DOHH2 (cell line): ENCODE measurements around the gene ATXN7.

Experiments used
- H3F3A ChIP-seq: fragments of 200-600 bp; sonication (generic), shearing (Covaris generic); 2 replicates; pipeline ENCODE4 v1.6.0; 2016; ENCODE audit warnings: antibody characterized with exemption, mild to moderate bottlenecking; ENCODE audit not compliant: control insufficient read depth, insufficient read depth
- H3K27ac ChIP-seq: fragments of 200-600 bp; sonication (generic); 2 replicates; pipeline ENCODE4 v1.5.1; 2014; ENCODE audit warnings: low read depth, mild to moderate bottlenecking, low read length, moderate library complexity
- H3K27me3 ChIP-seq: fragments of 200-600 bp; sonication (generic); 2 replicates; pipeline ENCODE4 v1.6.1; 2014; ENCODE audit warnings: mild to moderate bottlenecking, low read length, mixed read lengths; ENCODE audit not compliant: control insufficient read depth
- H3K36me3 ChIP-seq: fragments of 200-600 bp; sonication (generic); 2 replicates; pipeline ENCODE4 v1.6.1; 2014; ENCODE audit warnings: mild to moderate bottlenecking, low read length, moderate library complexity, mixed read lengths; ENCODE audit not compliant: control insufficient read depth
- H3K4me1 ChIP-seq: fragments of 200-600 bp; sonication (generic); 2 replicates; pipeline ENCODE4 v1.6.1; 2014; ENCODE audit warnings: mild to moderate bottlenecking, low read length, mixed read lengths; ENCODE audit not compliant: control insufficient read depth
- H3K4me2 ChIP-seq: fragments of 200-600 bp; sonication (generic); 2 replicates; pipeline ENCODE4 v1.6.0; 2014; ENCODE audit warnings: mild to moderate bottlenecking, low read length, moderate library complexity
- H3K4me3 ChIP-seq: fragments of 200-600 bp; sonication (generic); 2 replicates; pipeline ENCODE4 v1.5.1; 2014; ENCODE audit warnings: mild to moderate bottlenecking, low read length, mixed read lengths
- H3K79me2 ChIP-seq: fragments of 200-600 bp; sonication (generic); 2 replicates; pipeline ENCODE4 v1.6.1; 2014; ENCODE audit warnings: mild to moderate bottlenecking, low read length, mixed read lengths; ENCODE audit not compliant: control insufficient read depth
- H3K9me2 ChIP-seq: fragments of 200-600 bp; sonication (generic); replicated peaks from 2 replicates; pipeline ENCODE4 v1.6.1; 2014; ENCODE audit warnings: mild to moderate bottlenecking, low read length, mixed read lengths; ENCODE audit not compliant: control insufficient read depth
- H3K9me3 ChIP-seq: fragments of 200-600 bp; sonication (generic); 2 replicates; pipeline ENCODE4 v1.6.1; 2014; ENCODE audit warnings: antibody characterized with exemption, low read length, mixed read lengths; ENCODE audit not compliant: control insufficient read depth, insufficient read depth
- H4K20me1 ChIP-seq: fragments of 200-600 bp; sonication (generic); 2 replicates; pipeline ENCODE4 v1.6.0; 2014; ENCODE audit warnings: low read depth, mild to moderate bottlenecking, antibody characterized with exemption, low read length, moderate library complexity; ENCODE audit not compliant: control insufficient read depth, insufficient read depth
- CTCF ChIP-seq: fragments of 200-600 bp; sonication (generic); IDR thresholded peaks from one replicate; pipeline ENCODE4 v1.5.1; 2014; ENCODE audit warnings: antibody characterized with exemption, mild to moderate bottlenecking, low read depth, low read length; ENCODE audit not compliant: poor library complexity, severe bottlenecking
- EZH2phosphoT487 ChIP-seq: fragments of 200-600 bp; sonication (generic); IDR thresholded peaks from 2 replicates; pipeline ENCODE4 v1.6.1; 2017; ENCODE audit warnings: borderline replicate concordance, mild to moderate bottlenecking, antibody characterized with exemption, low read length, moderate library complexity, mixed read lengths

ATXN7 gene

GRCh38 chr3:63851287-63851686, 12.4 kb upstream of the ATXN7 start:
- Histone ChIP-seq H3K4me1 (no peaks in the 10 kb centered on the region), H3K36me3 (peaks cover 8% of the 10 kb centered on the region; the same call in 1 of the 2 replicates), H3K79me2 (peaks cover 86% of the 10 kb centered on the region), H3K9me3 (no peaks in the 10 kb centered on the region), H3K27me3 (no peaks in the 10 kb centered on the region), H3F3A (no peaks in the 10 kb centered on the region), H3K27ac (no peak overlapping the region), H3K4me3 (no peak overlapping the region), H3K4me2 (no peak overlapping the region), H3K9me2 (no peaks in the 10 kb centered on the region), H4K20me1 (peaks cover 6% of the 10 kb centered on the region; the same call in 1 of the 2 replicates)
- TF ChIP-seq CTCF (no peak), EZH2phosphoT487 (no peak)

DNA sequence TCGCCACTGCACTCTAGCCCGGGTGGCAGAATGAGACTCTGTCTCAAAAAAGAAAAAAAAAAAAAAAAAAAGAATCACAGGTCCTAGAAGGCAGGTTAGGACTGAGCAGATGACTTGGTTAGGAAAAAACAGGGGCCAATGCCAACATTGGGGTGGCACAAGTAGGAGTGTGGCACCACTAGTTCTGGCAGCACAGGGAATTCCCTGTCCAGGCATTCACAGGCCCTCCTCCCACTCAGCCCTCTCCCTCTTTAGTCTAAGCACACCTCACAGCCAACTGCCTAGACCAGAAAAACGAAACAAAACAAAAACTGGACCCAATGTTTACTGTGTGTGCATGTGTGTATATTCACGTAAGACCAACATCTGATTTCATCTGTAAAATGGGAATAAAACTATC, 10.6 kb upstream of the ATXN7 start:
- peaks cover 6% of the 10 kb centered on the region; the same call in 1 of the 2 replicates for H4K20me1 ChIP-seq
- H3K27me3 ChIP-seq: no peaks in the 10 kb centered on the region
- no peak overlapping the region for H3K27ac ChIP-seq
- peaks cover 87% of the 10 kb centered on the region for H3K79me2 ChIP-seq
- no peaks in the 10 kb centered on the region for H3F3A ChIP-seq
- no peak overlapping the region for H3K4me2 ChIP-seq
- peaks cover 8% of the 10 kb centered on the region; the same call in 1 of the 2 replicates for H3K36me3 ChIP-seq
- no peaks in the 10 kb centered on the region for H3K9me3 ChIP-seq
- H3K4me1 ChIP-seq: no peaks in the 10 kb centered on the region
- H3K4me3 ChIP-seq: no peak overlapping the region
- no peak for TF ChIP-seq EZH2phosphoT487
- TF ChIP-seq CTCF: no peak
- no peaks in the 10 kb centered on the region for H3K9me2 ChIP-seq

- Histone ChIP-seq H3K9me3 (no peaks in the 10 kb centered on the region), H3K79me2 (peaks cover 93% of the 10 kb centered on the region), H3K4me2 (no peak overlapping the region), H3K4me3 (no peak overlapping the region), H3K4me1 (peaks cover 6% of the 10 kb centered on the region), H3F3A (no peaks in the 10 kb centered on the region), H3K36me3 (peaks cover 11% of the 10 kb centered on the region; the same call in 1 of the 2 replicates), H3K27me3 (no peaks in the 10 kb centered on the region), H3K9me2 (no peaks in the 10 kb centered on the region), H3K27ac (no peak overlapping the region), H4K20me1 (peaks cover 6% of the 10 kb centered on the region; the same call in 1 of the 2 replicates)
- TF ChIP-seq CTCF: no peak
- no peak for TF ChIP-seq EZH2phosphoT487
Measured at GRCh38 chr3:63855333-63855940, 8.2 kb upstream of the ATXN7 start.
